Fibroblast of skin of left quadriceps (primary cell): Measurements from ENCODE around the gene SGTA.
"Not testable (repeated sequence)": the region's sequence is repeated elsewhere in the genome, so short reads cannot be mapped to it uniquely, and the experiment has no call there.

Experiments
- DNase-seq, 2 experiments: peaks; one replicate each; pipeline ENCODE4 v3.0.0-alpha.2; 2013; ENCODE audit warnings: low read depth in 2 of 2

The SGTA gene

DNA sequence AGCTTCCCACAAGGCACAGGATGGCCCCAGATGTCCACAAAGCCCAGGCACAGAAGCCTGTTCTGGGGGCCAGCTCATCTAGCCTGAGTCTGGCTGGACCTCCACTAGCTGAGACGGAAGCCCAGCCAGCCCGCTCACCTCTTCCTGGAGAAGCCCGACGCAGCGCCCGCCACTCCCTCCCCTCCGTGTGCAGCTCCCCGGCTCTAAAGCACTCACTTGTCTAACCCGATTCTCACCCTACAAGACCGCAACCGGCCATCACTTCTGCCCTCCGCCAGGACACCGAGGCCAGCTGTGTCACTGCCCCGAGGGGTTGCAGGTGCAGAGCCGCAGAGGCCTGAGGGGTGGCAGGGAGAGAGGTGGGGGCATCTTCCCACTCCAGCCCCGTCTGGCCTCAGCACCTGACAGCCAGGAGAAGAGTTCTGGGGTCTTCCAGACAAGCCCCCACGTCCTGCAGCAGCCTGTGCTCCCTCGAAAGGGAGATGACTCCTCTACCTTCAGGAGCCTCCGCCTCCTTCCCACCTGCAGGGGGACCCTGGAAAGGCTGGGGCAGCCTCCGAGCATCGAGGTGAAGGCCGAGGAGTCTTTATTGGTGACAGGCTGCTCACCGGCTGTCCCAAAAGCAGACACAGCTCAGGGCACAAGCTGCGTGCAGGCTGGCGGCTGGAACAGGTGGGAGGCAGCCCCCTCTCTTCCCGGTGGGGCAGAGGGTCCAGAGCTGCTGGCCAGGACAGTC lies 56.0 kb downstream of the SGTA start:
- no peak for DNase-seq

- no peak for DNase-seq
These were observed 56.8 kb downstream of the SGTA start for GRCh38 chr19:2726160-2726855.

GRCh38 chr19:2724148-2724557 lies 58.9 kb downstream of the SGTA start:
- DNase-seq: no peak

GRCh38 chr19:2723747-2724146 lies 59.3 kb downstream of the SGTA start:
- DNase-seq: no peak

- no peak for DNase-seq
These were observed 59.7 kb downstream of the SGTA start for GRCh38 chr19:2723345-2723715.

- no peak for DNase-seq
These were observed 60.3 kb downstream of the SGTA start for GRCh38 chr19:2722541-2723344.

- DNase-seq: no peak
These were observed 61.2 kb downstream of the SGTA start for GRCh38 chr19:2721570-2722540.

- no peak for DNase-seq
These were observed 62.1 kb downstream of the SGTA start, which contains the start of gene DIRAS1 for GRCh38 chr19:2720777-2721569. Gene DIRAS1 (minus strand): TSS chr19:2721372. CDS start chr19:2717806, 3,566 bp downstream.

DNA sequence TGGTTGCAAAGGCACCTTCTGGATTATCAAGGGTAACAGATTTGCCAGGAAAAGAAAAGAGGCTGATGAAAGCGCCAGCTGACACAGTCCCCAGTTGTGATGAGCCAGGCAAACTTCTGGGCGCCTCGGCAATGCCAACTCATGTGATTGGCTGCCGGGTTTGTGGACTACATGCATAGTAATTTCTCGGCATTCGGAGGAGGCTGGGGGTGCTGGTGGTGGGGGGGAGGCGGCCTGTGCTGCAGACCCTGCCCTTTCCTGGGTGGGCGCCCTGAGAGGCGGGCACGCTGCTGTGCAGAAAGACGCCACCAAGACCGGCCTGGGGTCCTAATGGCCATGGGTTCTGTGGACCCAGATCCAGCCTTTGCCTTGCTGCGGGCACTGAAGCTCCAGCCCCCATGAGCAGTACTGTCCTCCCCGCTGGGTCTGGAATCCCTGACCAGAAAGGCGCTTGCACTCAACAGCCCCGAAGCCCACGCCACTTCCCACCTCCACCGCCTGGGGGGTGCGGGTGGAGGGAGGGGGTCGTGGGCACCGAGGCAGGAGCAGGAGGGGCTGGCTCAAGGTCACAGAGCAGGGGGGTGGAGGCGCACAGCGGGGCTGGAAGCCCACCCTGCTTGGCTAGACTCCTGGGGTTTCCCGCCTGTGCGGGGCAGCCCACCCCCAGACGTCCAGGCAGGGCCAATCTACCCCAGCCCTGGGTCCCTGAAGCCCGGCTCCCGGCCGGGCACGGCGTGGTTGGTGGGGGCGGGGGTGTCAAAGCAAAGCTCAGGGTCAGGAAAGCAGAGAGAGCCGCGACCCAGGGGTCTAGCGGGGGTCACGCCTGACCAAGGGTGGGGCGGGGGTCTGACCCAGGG lies 62.9 kb downstream of the SGTA start:
- no peak for DNase-seq

GRCh38 chr19:2719232-2719735 lies 63.8 kb downstream of the SGTA start:
- DNase-seq: no peak

DNA sequence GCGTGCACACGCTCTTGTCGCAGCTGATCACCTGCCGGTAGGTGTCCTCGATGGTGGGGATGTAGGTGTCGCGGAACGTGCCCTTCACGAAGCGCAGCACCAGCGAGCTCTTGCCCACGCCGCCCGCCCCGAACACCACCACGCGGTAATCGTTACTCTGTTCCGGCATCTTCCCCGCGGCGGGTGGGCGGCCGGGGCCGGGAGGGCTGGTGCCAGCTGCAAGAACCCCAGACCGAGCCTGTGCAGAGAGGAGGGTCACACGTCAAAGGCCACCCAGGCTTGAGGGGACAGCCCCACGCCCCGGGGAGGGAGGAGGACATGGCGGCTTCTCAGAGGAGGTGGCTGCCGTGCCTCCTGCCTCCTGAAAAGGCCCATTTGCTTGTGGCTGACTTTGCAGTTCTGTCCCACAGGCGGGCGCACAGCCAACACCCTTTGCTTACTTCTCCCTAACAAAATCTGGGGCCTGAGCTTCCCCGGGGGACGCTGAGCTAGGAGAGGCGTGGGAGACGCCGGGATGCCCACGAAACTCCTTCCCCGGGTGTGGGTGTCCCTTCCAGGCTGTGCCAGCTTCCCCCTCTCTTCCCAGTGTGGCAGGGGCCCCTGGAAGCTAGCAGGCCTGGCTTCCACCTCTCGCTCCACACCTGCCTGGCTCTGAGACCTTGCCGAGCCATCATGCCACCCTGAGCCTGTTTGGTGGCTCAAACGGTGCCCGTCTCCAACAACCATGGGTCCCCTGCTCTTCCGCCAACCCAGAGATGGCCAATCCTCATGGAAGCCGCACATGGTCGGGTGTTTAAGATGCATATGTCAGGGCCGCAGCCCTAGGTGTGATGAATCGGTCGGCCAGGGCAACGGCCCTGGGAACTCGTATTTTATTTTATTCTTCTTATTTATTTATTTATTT lies 65.2 kb downstream of the SGTA start:
- no peak for DNase-seq

DNA sequence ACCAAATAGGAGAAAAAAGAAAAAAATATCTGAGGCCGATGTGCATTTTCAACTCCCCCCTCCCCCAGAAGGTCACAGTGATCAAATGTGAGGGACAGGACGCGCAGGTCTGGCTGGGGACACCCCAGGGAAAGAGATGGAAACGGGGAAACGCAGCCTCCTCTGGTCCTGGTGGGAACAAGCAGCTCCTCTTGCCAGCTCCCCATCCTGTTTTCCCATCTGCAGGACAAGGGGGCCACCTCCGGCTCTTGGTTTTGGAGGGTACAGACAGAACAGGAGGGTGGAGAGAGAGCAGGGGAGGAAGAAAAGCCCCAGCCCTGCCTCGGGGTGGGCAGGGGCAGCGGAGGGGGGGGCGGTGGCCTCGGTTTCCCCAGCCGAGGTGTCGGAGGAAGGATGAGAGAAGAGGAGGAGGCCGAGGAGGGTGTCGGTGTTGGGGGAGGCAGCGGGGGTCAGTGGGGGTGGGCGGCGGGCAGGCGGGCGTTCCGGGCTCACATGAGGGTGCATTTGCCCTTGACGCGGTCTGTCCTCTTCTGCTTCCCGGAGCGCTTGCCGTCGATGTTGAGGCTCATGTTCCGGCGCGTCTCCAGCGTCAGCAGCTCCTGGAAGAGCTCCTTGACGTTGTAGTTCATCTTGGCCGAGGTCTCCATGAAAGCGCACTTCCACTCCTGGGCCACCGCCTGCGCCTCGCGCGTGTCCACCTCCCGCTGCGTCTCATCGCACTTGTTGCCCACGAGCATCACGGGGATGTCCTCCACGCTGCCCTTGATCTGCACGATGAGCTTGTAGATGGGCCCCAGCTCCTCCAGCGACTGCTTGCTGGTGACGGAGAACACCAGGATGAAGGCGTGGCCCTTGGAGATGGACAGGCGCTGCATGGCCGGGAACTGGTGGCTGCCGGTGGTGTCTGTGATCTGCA lies 66.1 kb downstream of the SGTA start:
- DNase-seq: no peak

DNA sequence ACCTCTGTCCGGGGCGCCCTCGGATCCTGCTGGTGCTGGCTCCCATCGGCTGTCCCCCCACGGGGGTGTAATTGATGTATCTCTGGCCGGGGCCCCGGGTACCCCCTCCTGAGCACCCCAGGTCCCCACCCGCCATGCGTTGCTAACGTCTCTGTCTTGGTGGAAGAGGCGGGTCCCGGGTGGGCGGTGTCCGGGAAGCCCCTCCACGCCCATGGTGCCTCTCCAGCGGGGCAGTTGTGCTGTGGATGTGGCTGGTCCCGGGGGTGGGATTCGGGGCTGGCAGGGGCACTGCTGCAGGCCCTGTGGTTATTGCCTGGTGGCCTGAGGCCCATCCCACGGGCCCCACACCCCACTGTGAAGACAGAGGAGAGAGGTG lies 66.8 kb downstream of the SGTA start:
- DNase-seq: no peak

DNA sequence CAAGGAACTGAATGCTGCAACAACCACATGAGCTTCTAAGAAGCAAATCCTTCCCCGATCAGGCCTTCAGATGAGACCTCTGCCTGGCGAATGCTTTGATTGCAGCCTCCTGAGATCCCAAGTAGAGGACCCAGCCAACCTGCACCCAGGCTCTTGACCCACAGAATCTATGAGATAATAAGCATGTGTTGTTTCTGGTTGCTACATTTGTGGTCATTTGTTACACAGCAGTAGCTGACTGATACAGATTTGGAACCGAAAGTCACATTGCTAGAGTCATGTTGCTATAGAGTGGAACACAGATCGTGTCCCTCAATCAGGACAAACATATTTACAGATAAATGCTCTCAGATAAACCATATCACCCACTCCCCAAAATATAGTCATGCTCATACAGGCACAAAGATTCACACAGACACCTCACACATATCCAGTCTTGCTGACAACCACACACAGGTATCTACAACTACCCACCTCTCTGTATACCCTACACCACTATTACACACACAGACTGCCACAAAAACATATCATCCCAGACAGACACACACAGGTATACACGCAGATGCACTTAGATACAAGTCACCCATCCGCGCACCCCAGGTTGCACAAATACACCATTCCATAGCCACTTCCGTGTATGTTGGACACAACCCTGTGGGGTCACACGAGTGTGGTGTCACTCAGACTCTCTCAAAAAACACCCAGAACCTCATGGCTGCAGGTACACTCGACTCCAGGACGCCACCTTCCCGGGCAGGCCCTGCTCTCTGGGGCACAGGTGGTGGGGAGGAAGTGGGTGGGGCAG lies 67.4 kb downstream of the SGTA start:
- no peak for DNase-seq

GRCh38 chr19:2714531-2715269 lies 68.4 kb downstream of the SGTA start:
- no peak for DNase-seq

- not testable (repeated sequence) for DNase-seq
These were observed 69.0 kb downstream of the SGTA start for GRCh38 chr19:2714102-2714501.
